HCT116 (cell line): ENCODE measurements around the gene PPTC7. TPM values are rescaled to one million over a fixed set of nuclear protein-coding genes. Genes with fewer than 3 reads are reported as not detected.

ENCODE experiments used
- ATAC-seq: fragments of 200-7000 bp; cut with Tn5 transposase; 2 replicates; pipeline ENCODE4 v1.9.1; 2020; ENCODE audit warnings: mild to moderate bottlenecking, moderate library complexity
- BruUV-seq: library from RNA; stranded (reverse); fragments of 400-500 nt; replicated peaks from 2 replicates; lab custom pipeline; 2021; lab: Mats Ljungman, UMichigan
- CTCF ChIA-PET: fragments of 300-600 bp; sonication (Branson Sonifier 250); formaldehyde crosslinking; loops from one replicate; lab custom pipeline; 2021; ENCODE audit warnings: antibody characterized with exemption; lab: Charles Lee
- POLR2A ChIA-PET: fragments of 300-600, 350-600 bp; sonication (Branson Sonifier 250); formaldehyde crosslinking; loops from one replicate; lab custom pipeline; 2021; ENCODE audit warnings: antibody characterized with exemption; lab: Charles Lee
- RAD21 ChIA-PET, 2 experiments: fragments of 300-600 bp; sonication (Branson Sonifier 250); formaldehyde crosslinking; loops; one replicate each; lab custom pipeline; 2023; ENCODE audit warnings: low total read pairs in 2 of 2; ENCODE audit not compliant: uncharacterized antibody in 2 of 2, unreplicated experiment in 2 of 2, low non-redundant PET in 1 of 2; lab: Charles Lee
- DNase-seq: peaks from one replicate; pipeline ENCODE4 v3.0.0-alpha.2; 2010; ENCODE audit warnings: low read depth, low spot score
- H2AFZ ChIP-seq: fragments of 200-600 bp; shearing (Covaris generic), sonication (generic); 2 replicates; pipeline ENCODE4 v1.6.1; 2017; ENCODE audit warnings: low read depth, mixed run types, mixed read lengths, antibody characterized with exemption, low read length; ENCODE audit not compliant: poor library complexity, severe bottlenecking
- H3K27ac ChIP-seq: 2 replicates; pipeline ENCODE4 v1.5.1; 2012; ENCODE audit warnings: low read depth, low read length
- H3K27me3 ChIP-seq: fragments of 200-600 bp; sonication (generic); 2 replicates; pipeline ENCODE4 v1.6.1; 2016; ENCODE audit warnings: mixed run types, low read length, mixed read lengths; ENCODE audit not compliant: insufficient read depth
- H3K36me3 ChIP-seq, 2 experiments: fragments of 200-500 bp in 1 of 2; fragments of 200-600 bp in 1 of 2; sonication (Bioruptor generic) in 1 of 2; sonication (generic) in 1 of 2; 2 replicates each; pipeline versions ENCODE4 v1.5.1 to v1.6.1; 2014 to 2016; ENCODE audit warnings: low read length in 2 of 2, inconsistent platforms in 1 of 2, mixed read lengths in 1 of 2, mixed run types in 1 of 2; ENCODE audit not compliant: insufficient read depth in 2 of 2, control insufficient read depth in 1 of 2
- H3K4me1 ChIP-seq, 2 experiments: fragments of 200-600 bp in 1 of 2; sonication (generic) in 1 of 2; 2 replicates each; pipeline versions ENCODE4 v1.5.1 to v1.6.1; 2012 to 2017; ENCODE audit warnings: low read length in 2 of 2, inconsistent platforms in 1 of 2, mild to moderate bottlenecking in 1 of 2, mixed read lengths in 1 of 2, mixed run types in 1 of 2, moderate library complexity in 1 of 2; ENCODE audit not compliant: insufficient read depth in 2 of 2, control insufficient read depth in 1 of 2
- H3K4me2 ChIP-seq: fragments of 200-600 bp; sonication (generic); 2 replicates; pipeline ENCODE4 v1.6.1; 2017; ENCODE audit warnings: mixed run types, low read length, mixed read lengths
- H3K4me3 ChIP-seq, 2 experiments: fragments of 200-600 bp in 1 of 2; sonication (generic) in 1 of 2; replicated peaks in 1 of 2; 2 replicates each; pipeline ENCODE4 v1.5.1; 2011 to 2016; ENCODE audit warnings: low read length in 2 of 2, control low read depth in 1 of 2, low read depth in 1 of 2, mild to moderate bottlenecking in 1 of 2, mixed read lengths in 1 of 2, mixed run types in 1 of 2
- H3K79me2 ChIP-seq: fragments of 200-600 bp; sonication (generic); 2 replicates; pipeline ENCODE4 v1.6.1; 2017; ENCODE audit warnings: mild to moderate bottlenecking, mixed run types, low read length, moderate library complexity, mixed read lengths; ENCODE audit not compliant: insufficient read depth
- H3K9ac ChIP-seq: fragments of 200-600 bp; sonication (generic); 2 replicates; pipeline ENCODE4 v1.6.1; 2016; ENCODE audit warnings: low read length, mixed read lengths
- H3K9me2 ChIP-seq: fragments of 200-600 bp; sonication (generic), shearing (Covaris generic); 2 replicates; pipeline ENCODE4 v1.6.1; 2017; ENCODE audit warnings: mixed run types, mild to moderate bottlenecking, moderate library complexity; ENCODE audit not compliant: insufficient read depth
- H3K9me3 ChIP-seq, 2 experiments: fragments of 200-500 bp in 1 of 2; fragments of 200-600 bp in 1 of 2; sonication (Bioruptor generic) in 1 of 2; sonication (generic) in 1 of 2; 2 replicates each; pipeline ENCODE4 v1.6.1; 2014 to 2017; ENCODE audit warnings: low read length in 2 of 2, mixed read lengths in 2 of 2, inconsistent platforms in 1 of 2, low read depth in 1 of 2, mild to moderate bottlenecking in 1 of 2, mixed run types in 1 of 2, moderate library complexity in 1 of 2; ENCODE audit not compliant: control insufficient read depth in 1 of 2, insufficient read depth in 1 of 2
- H4K20me1 ChIP-seq: fragments of 200-600 bp; sonication (generic), shearing (Covaris generic); 2 replicates; pipeline ENCODE4 v1.6.1; 2017; ENCODE audit warnings: mixed run types, mild to moderate bottlenecking, moderate library complexity; ENCODE audit not compliant: insufficient read depth
- CBX3 ChIP-seq: IDR thresholded peaks from 2 replicates; pipeline ENCODE4 v1.6.1; 2012; ENCODE audit warnings: low read depth
- CEBPB ChIP-seq: IDR thresholded peaks from 2 replicates; pipeline ENCODE4 v1.6.1; 2012; ENCODE audit warnings: low read depth
- EGR1 ChIP-seq: IDR thresholded peaks from 2 replicates; pipeline ENCODE4 v1.6.1; 2012; ENCODE audit warnings: low read depth
- ELF1 ChIP-seq: IDR thresholded peaks from 2 replicates; pipeline ENCODE4 v1.6.1; 2012; ENCODE audit warnings: low read depth, borderline replicate concordance
- EZH2 ChIP-seq: fragments of 200-600 bp; sonication (generic); IDR thresholded peaks from 2 replicates; pipeline ENCODE4 v1.6.1; 2017; ENCODE audit warnings: antibody characterized with exemption, mixed run types
- EZH2phosphoT487 ChIP-seq: fragments of 200-600 bp; IDR thresholded peaks from 2 replicates; pipeline ENCODE4 v1.6.1; 2018; ENCODE audit warnings: antibody characterized with exemption, borderline replicate concordance
- FOSL1 ChIP-seq: IDR thresholded peaks from 2 replicates; pipeline ENCODE4 v1.6.1; 2012; ENCODE audit warnings: low read depth
- JUND ChIP-seq: IDR thresholded peaks from 2 replicates; pipeline ENCODE4 v1.6.1; 2012
- POLR2A ChIP-seq: IDR thresholded peaks from 2 replicates; pipeline ENCODE4 v1.7.0; 2011; ENCODE audit warnings: borderline replicate concordance; ENCODE audit not compliant: insufficient read depth, insufficient read length; ENCODE audit errors: extremely low read depth
- POLR2AphosphoS5 ChIP-seq: IDR thresholded peaks from 2 replicates; pipeline ENCODE4 v1.6.1; 2011; ENCODE audit warnings: mild to moderate bottlenecking, low read depth, low read length, moderate library complexity
- RAD21 ChIP-seq: IDR thresholded peaks from 2 replicates; pipeline ENCODE4 v1.6.1; 2012; ENCODE audit warnings: low read depth, mild to moderate bottlenecking
- SIN3A ChIP-seq: IDR thresholded peaks from 2 replicates; pipeline ENCODE4 v1.6.1; 2012; ENCODE audit warnings: low read depth
- SP1 ChIP-seq: IDR thresholded peaks from 2 replicates; pipeline ENCODE4 v1.6.1; 2012; ENCODE audit warnings: low read depth
- SRF ChIP-seq: IDR thresholded peaks from 2 replicates; pipeline ENCODE4 v1.6.1; 2012; ENCODE audit warnings: low read depth
- TCF7L2 ChIP-seq: IDR thresholded peaks from 2 replicates; pipeline ENCODE4 v1.7.0; 2011; ENCODE audit warnings: borderline replicate concordance, inconsistent platforms; ENCODE audit not compliant: insufficient read depth, insufficient read length; ENCODE audit errors: extremely low read depth
- YY1 ChIP-seq: IDR thresholded peaks from 2 replicates; pipeline ENCODE4 v1.6.1; 2011; ENCODE audit warnings: low read length, low read depth, moderate library complexity, mild to moderate bottlenecking; ENCODE audit not compliant: insufficient replicate concordance; ENCODE audit errors: extremely low read depth
- ZNF274 ChIP-seq: fragments of 200-500 bp; sonication (Bioruptor generic); IDR thresholded peaks from 2 replicates; pipeline ENCODE4 v1.6.1; 2014; ENCODE audit warnings: mild to moderate bottlenecking, low read depth, low read length, inconsistent platforms
- intact Hi-C: fragments of 100-400 bp; cut with micrococcal nuclease; formaldehyde crosslinking; loops from 2 replicates; pipeline ENCODE4 v1.10.0; 2022
- total RNA-seq: library from RNA; stranded (reverse); gene quantifications from one replicate; pipeline ENCODE4 v1.2.1, GENCODE V29; 2021; ENCODE audit not compliant: unreplicated experiment
- TF ChIP-seq, protein P1 (sequence below): IDR thresholded peaks from 2 replicates; pipeline ENCODE4 v1.6.1; 2012
- TF ChIP-seq, protein P2 (sequence below), 3 experiments: fragments of 200-600 bp in 1 of 3; sonication (generic) in 1 of 3; IDR thresholded peaks in 2 of 3; conservative IDR thresholded peaks in 1 of 3; 2 replicates each; pipeline ENCODE4 v1.5.1; 2012 to 2017; ENCODE audit warnings: low read depth in 2 of 3, low read length in 2 of 3, antibody characterized with exemption in 1 of 3, borderline replicate concordance in 1 of 3, control low read depth in 1 of 3, mild to moderate bottlenecking in 1 of 3, mixed read lengths in 1 of 3, mixed run types in 1 of 3, moderate library complexity in 1 of 3; ENCODE audit not compliant: insufficient read depth in 1 of 3
- TF ChIP-seq, protein P3 (sequence below): IDR thresholded peaks from 2 replicates; pipeline ENCODE4 v1.6.1; 2011; ENCODE audit warnings: mild to moderate bottlenecking, low read length, moderate library complexity; ENCODE audit not compliant: insufficient replicate concordance; ENCODE audit errors: extremely low read depth
- TF ChIP-seq, protein P4 (sequence below): IDR thresholded peaks from 2 replicates; pipeline ENCODE4 v1.6.1; 2012

PPTC7 gene
- total RNA-seq, 1 experiment from 2014 or later, result 25.2 TPM

DNA sequence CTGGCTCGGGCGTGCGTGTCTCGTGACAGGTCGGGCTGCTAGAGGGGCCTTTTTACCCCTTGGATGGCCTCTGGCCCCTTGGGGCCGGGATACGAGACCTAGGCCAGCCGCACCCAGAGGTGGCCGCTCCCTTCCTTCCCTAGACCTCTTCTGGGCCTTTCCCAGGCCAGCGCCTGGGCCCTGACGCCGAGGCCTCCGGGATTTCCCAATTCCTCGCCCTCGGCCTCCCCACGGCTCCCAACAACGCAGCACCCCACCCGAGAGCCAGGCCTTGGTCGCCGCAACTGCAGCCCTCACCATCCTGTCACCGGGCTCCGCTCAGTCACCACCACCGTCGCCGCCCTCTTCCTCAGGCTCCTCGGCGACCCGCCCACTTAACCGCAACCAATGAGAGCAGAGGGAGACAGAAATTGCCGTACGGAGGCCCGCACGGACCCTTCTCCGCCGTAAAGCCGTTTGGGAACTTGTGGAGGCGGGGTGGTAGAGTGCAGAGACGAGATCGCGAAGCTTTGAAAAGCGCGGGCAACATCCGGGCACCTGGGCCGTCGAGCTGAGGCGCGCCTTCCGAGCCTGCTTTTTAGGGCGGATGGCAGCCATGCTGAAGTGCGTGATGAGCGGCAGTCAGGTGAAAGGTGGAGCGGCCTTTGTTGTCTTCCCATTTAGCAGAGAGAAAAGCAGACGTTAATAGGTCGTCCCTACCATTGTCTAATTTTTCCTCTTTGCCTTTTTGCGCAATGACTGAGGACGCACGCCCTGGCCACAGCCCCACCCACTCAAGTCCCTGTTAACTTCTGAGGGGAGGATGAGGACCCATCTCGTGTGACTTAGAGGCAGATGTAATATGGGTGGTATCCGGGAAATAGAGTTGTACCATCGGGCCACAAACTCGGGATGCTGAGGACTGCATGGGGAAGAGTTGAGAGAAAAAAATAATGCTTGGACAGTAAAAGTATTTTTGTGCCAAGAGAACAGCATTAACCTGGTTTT is 81.1 kb downstream of the PPTC7 start, which contains the start of the genes RAD9B and VPS29:
Gene RAD9B (plus strand): TSS at position 580 of the 987 bp plus-strand sequence. CDS start 7 bp downstream, at position 587.
Gene VPS29 (minus strand): TSS at position 360 of the 987 bp plus-strand sequence. CDS start 60 bp downstream, at position 300.
- CTCF ChIA-PET, result interaction anchor here (0.7 to 1.8 kb wide), 3 partner anchors 11 to 101 kb away, joined by 3 to 5 read pairs (median 3); partner anchors contain the start of gene GPN3
- RAD21 ChIA-PET, result interaction anchor here in 1 of 2 experiments (0.9 kb wide), 1 partner anchor 33 kb away, joined by 3 read pairs; the partner anchor contains the start of gene FAM216A
- Histone ChIP-seq H3K79me2 (peaks cover 47% of the 10 kb centered on the region), H2AFZ (peak within 1 kb of the TSS; percentile 80), H3K4me1 (peaks cover 11 to 23% of the 10 kb centered on the region in 2 experiments), H3K4me3 (peak within 1 kb of the TSS; percentile 91 to 94), H3K9ac (peak within 1 kb of the TSS; percentile 91), H3K9me3 (no peaks in the 10 kb centered on the region), H3K27me3 (no peaks in the 10 kb centered on the region), H3K27ac (peak within 1 kb of the TSS; percentile 85), H3K4me2 (peak within 1 kb of the TSS; percentile 71), H3K9me2 (no peaks in the 10 kb centered on the region), H4K20me1 (no peaks in the 10 kb centered on the region), H3K36me3 (peaks cover 0 to 3% of the 10 kb centered on the region in 2 experiments; a peak in 1 of 4 replicates)
- POLR2A ChIA-PET, result interaction anchor here (0.6 to 2.8 kb wide), 4 partner anchors 11 to 78 kb away, joined by 3 to 13 read pairs (median 3); partner anchors contain the start of genes ARPC3, FAM216A and GPN3
- ATAC-seq (peak; percentile 94), DNase-seq (peak; percentile 98)
- intact Hi-C loops, result no loop called here
- TSS peak; percentile 94 for BruUV-seq
- peak; percentile 100 for TF ChIP-seq CBX3
- TF ChIP-seq FOSL1, result no peak
- TF ChIP-seq JUND, result no peak; the same call in 1 of the 2 replicates
- TF ChIP-seq SIN3A, result peak; percentile 89
- peak; percentile 95 for TF ChIP-seq SP1
- TF ChIP-seq POLR2A, result peak; percentile 73
- peak; percentile 92 for TF ChIP-seq YY1
- TF ChIP-seq, protein P1, sequence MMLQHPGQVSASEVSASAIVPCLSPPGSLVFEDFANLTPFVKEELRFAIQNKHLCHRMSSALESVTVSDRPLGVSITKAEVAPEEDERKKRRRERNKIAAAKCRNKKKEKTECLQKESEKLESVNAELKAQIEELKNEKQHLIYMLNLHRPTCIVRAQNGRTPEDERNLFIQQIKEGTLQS, result no peak
- TF ChIP-seq TCF7L2, result peak; percentile 49
- TF ChIP-seq EGR1, result peak; percentile 81
- TF ChIP-seq RAD21, result no peak
- TF ChIP-seq ZNF274, result no peak
- peak; percentile 62; the same call in 1 of the 2 replicates for TF ChIP-seq CEBPB
- peak; percentile 93 for TF ChIP-seq POLR2AphosphoS5
- TF ChIP-seq, protein P2, sequence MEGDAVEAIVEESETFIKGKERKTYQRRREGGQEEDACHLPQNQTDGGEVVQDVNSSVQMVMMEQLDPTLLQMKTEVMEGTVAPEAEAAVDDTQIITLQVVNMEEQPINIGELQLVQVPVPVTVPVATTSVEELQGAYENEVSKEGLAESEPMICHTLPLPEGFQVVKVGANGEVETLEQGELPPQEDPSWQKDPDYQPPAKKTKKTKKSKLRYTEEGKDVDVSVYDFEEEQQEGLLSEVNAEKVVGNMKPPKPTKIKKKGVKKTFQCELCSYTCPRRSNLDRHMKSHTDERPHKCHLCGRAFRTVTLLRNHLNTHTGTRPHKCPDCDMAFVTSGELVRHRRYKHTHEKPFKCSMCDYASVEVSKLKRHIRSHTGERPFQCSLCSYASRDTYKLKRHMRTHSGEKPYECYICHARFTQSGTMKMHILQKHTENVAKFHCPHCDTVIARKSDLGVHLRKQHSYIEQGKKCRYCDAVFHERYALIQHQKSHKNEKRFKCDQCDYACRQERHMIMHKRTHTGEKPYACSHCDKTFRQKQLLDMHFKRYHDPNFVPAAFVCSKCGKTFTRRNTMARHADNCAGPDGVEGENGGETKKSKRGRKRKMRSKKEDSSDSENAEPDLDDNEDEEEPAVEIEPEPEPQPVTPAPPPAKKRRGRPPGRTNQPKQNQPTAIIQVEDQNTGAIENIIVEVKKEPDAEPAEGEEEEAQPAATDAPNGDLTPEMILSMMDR (IDR thresholded peaks at IDR 0.05 in 2 of 3, conservative IDR thresholded peaks at IDR 0.05 in 1 of 3; ENCODE audit: borderline replicate concordance in 1 of 3, insufficient read depth in 1 of 3, low read depth in 2 of 3, low read length in 2 of 3), result no peak
- TF ChIP-seq, protein P3, sequence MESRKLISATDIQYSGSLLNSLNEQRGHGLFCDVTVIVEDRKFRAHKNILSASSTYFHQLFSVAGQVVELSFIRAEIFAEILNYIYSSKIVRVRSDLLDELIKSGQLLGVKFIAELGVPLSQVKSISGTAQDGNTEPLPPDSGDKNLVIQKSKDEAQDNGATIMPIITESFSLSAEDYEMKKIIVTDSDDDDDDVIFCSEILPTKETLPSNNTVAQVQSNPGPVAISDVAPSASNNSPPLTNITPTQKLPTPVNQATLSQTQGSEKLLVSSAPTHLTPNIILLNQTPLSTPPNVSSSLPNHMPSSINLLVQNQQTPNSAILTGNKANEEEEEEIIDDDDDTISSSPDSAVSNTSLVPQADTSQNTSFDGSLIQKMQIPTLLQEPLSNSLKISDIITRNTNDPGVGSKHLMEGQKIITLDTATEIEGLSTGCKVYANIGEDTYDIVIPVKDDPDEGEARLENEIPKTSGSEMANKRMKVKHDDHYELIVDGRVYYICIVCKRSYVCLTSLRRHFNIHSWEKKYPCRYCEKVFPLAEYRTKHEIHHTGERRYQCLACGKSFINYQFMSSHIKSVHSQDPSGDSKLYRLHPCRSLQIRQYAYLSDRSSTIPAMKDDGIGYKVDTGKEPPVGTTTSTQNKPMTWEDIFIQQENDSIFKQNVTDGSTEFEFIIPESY, result peak; percentile 91
- TF ChIP-seq ELF1, result no peak; the same call in 1 of the 2 replicates
- TF ChIP-seq, protein P4, sequence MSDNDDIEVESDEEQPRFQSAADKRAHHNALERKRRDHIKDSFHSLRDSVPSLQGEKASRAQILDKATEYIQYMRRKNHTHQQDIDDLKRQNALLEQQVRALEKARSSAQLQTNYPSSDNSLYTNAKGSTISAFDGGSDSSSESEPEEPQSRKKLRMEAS, result peak; percentile 100
- TF ChIP-seq EZH2, result no peak
- no peak; the same call in 1 of the 2 replicates for TF ChIP-seq SRF
- no peak for TF ChIP-seq EZH2phosphoT487
